ENCODE data around the gene EFNA2.

EFNA2 gene

DNA sequence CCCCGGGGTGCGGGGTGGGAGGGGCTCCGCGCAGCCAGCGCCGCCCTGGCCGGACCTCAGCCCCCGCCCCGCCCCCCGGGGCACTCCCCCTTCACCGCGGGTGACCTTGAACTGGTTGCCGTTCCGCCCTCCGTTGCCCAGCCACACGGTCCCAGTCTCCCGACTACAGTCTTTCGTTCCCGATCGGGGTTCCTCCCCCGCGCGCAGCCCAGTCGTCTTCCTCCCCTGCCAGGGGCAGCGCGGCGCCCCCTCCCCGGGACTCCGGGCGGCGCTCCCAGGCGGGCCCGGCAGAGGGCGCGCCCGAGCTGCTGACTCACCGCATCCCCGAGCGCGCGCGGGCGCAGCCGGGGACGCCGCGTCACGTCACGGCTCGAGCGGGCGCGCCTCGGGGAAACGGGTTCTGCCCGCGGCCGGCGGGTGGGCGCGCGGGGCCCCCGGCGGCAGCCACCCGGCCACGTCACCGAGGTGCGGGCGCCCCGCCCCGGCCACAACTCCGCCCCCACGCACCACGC, 36.8 kb upstream of the EFNA2 start:
- peak overlapping the region; percentile 91 for H3K27ac ChIP-seq
- peak overlapping the region; percentile 29; the same call in 1 of the 2 replicates for H3K4me2 ChIP-seq
- H3K27me3 ChIP-seq (ENCODE audit: insufficient read depth, low read depth) = no peaks in the 10 kb centered on the region
- peaks cover 21% of the 10 kb centered on the region for H3K4me1 ChIP-seq (ENCODE audit: low read depth, poor library complexity, severe bottlenecking)
- no peaks in the 10 kb centered on the region for H3K79me2 ChIP-seq (ENCODE audit: insufficient read depth, low read depth)
- H3K4me3 ChIP-seq (IDR thresholded peaks at IDR 0.05; ENCODE audit: insufficient read depth, low read depth, low read length) = no peak overlapping the region
- peak overlapping the region; percentile 87 for H3K9ac ChIP-seq
- H3K36me3 ChIP-seq (ENCODE audit: insufficient read depth) = no peaks in the 10 kb centered on the region
- TF ChIP-seq, protein P1, sequence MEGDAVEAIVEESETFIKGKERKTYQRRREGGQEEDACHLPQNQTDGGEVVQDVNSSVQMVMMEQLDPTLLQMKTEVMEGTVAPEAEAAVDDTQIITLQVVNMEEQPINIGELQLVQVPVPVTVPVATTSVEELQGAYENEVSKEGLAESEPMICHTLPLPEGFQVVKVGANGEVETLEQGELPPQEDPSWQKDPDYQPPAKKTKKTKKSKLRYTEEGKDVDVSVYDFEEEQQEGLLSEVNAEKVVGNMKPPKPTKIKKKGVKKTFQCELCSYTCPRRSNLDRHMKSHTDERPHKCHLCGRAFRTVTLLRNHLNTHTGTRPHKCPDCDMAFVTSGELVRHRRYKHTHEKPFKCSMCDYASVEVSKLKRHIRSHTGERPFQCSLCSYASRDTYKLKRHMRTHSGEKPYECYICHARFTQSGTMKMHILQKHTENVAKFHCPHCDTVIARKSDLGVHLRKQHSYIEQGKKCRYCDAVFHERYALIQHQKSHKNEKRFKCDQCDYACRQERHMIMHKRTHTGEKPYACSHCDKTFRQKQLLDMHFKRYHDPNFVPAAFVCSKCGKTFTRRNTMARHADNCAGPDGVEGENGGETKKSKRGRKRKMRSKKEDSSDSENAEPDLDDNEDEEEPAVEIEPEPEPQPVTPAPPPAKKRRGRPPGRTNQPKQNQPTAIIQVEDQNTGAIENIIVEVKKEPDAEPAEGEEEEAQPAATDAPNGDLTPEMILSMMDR (conservative IDR thresholded peaks at IDR 0.05; ENCODE audit: low read depth, low read length) = peak; percentile 76
- peak overlapping the region; percentile 47; the same call in 1 of the 2 replicates for H2AFZ ChIP-seq (ENCODE audit: low read depth)
- no peaks in the 10 kb centered on the region for H4K20me1 ChIP-seq (ENCODE audit: insufficient read depth)

DNA sequence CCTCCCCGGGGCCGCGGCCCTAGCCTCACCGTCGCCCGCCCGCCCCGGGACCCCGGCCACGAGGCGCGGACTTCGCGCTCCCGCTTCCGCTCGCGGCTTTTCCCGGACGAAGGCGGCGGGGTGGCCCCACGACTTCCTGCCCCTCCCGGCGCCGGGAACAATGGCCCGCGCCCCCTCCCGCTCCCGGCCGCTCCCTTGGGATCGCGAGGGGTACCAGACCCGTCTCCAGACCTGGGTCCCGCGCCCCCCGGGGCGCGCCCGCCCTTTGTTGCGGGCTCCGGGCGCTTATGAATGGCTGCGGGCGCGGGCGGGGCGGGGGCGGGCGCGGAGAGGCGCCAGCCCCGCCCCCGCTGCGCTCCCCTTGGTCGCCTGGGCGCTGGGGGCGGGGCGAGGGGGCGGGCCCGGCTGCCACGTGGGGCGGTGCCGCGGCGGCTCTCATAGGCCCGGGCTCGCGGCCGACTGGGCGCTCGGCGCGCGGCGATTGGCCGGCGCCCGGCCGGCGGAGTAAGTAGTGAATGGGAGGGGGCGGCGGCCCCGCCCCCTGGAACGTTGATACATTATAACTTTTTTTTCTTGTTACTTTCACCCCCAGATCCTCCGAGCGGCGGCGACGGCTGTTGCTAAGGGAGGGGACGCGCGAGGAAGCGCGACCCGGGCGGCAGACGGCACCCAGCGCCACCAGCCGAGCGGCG, 36.2 kb upstream of the EFNA2 start:
- peak overlapping the region; percentile 91 for H3K27ac ChIP-seq
- no peaks in the 10 kb centered on the region for H3K27me3 ChIP-seq (ENCODE audit: insufficient read depth, low read depth)
- H3K9ac ChIP-seq = peak overlapping the region; percentile 87
- no peaks in the 10 kb centered on the region for H3K79me2 ChIP-seq (ENCODE audit: insufficient read depth, low read depth)
- peak overlapping the region; percentile 68 for H3K4me2 ChIP-seq
- H3K4me3 ChIP-seq (IDR thresholded peaks at IDR 0.05; ENCODE audit: insufficient read depth, low read depth, low read length) = no peak overlapping the region
- TF ChIP-seq, protein P1 (conservative IDR thresholded peaks at IDR 0.05; ENCODE audit: low read depth, low read length) = no peak
- H2AFZ ChIP-seq (ENCODE audit: low read depth) = no peak overlapping the region
- peaks cover 17% of the 10 kb centered on the region for H3K4me1 ChIP-seq (ENCODE audit: low read depth, poor library complexity, severe bottlenecking)
- H4K20me1 ChIP-seq (ENCODE audit: insufficient read depth) = no peaks in the 10 kb centered on the region
- H3K36me3 ChIP-seq (ENCODE audit: insufficient read depth) = no peaks in the 10 kb centered on the region

DNA sequence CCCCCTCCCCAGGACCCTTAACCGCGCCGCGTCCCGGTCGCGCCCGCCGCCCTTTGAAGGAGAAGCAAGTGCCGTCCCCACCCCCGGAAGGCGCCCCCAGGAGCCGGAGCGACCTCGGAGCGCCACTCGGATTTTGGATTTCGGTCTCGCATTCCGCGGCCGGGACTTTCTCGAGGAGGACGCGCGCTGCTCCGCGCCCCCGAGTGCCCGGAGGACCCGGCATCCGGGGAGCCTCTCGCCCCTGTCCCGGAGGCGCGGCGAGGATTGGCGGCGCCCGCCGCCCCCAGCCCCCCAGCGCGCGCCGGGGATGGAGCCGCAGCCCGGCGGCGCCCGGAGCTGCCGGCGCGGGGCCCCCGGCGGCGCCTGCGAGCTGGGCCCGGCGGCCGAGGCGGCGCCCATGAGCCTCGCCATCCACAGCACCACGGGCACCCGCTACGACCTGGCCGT, 35.7 kb upstream of the EFNA2 start:
- TF ChIP-seq, protein P1 (conservative IDR thresholded peaks at IDR 0.05; ENCODE audit: low read depth, low read length) = no peak
- no peak overlapping the region for H2AFZ ChIP-seq (ENCODE audit: low read depth)
- peaks cover 11% of the 10 kb centered on the region for H3K4me1 ChIP-seq (ENCODE audit: low read depth, poor library complexity, severe bottlenecking)
- H3K4me2 ChIP-seq = peak overlapping the region; percentile 68
- H3K79me2 ChIP-seq (ENCODE audit: insufficient read depth, low read depth) = no peaks in the 10 kb centered on the region
- H3K27ac ChIP-seq = no peak overlapping the region
- H3K27me3 ChIP-seq (ENCODE audit: insufficient read depth, low read depth) = no peaks in the 10 kb centered on the region
- no peak overlapping the region for H3K4me3 ChIP-seq (IDR thresholded peaks at IDR 0.05; ENCODE audit: insufficient read depth, low read depth, low read length)
- H3K36me3 ChIP-seq (ENCODE audit: insufficient read depth) = no peaks in the 10 kb centered on the region; the same call in 1 of the 2 replicates
- no peaks in the 10 kb centered on the region for H4K20me1 ChIP-seq (ENCODE audit: insufficient read depth)
- peak overlapping the region; percentile 35; the same call in 1 of the 2 replicates for H3K9ac ChIP-seq

DNA sequence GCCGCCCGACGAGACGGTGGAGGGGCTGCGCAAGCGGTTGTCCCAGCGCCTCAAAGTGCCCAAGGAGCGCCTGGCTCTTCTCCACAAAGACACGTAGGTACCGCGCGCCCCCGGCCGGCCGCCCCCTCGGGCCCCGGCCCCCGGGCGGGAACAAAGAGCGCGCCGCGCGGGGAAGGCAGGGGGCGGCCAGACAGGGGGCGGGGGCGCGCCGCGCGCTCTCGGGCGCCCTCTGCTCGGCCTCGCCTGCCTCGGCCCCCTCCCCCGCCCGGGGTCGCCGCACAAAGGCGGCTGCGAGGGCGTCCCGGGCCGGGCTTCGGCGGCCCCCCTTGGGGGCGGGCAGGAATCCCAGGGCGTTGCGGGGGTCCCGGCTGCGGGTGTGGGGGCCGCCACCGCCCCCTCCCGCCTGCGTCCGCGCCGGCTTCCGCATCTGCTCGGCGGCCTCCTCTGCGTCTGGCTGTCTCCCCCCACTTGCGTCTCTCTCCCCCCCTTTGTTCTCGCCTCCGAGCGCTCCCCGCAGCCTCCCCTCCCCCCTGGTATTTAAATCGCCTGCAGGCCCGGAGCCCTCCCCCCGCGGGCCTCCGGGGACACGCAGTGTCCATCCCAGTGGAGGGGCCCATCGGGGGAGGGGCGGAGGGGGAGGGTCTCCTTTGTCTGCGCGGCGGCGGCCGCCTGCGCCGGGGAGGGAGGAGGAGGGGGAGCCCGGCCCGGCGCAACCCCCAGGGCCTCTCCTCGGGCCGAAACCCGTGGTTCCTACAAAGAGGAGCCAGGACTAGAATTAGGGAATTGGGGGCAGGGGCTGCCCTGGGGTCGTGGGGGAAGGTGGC, 35.0 kb upstream of the EFNA2 start:
- Histone ChIP-seq H3K4me1 (ENCODE audit: low read depth, poor library complexity, severe bottlenecking) (peaks cover 10% of the 10 kb centered on the region), H3K4me3 (IDR thresholded peaks at IDR 0.05; ENCODE audit: insufficient read depth, low read depth, low read length) (no peak overlapping the region), H3K36me3 (ENCODE audit: insufficient read depth) (no peaks in the 10 kb centered on the region; the same call in 1 of the 2 replicates), H2AFZ (ENCODE audit: low read depth) (no peak overlapping the region), H4K20me1 (ENCODE audit: insufficient read depth) (no peaks in the 10 kb centered on the region), H3K4me2 (no peak overlapping the region), H3K9ac (no peak overlapping the region), H3K27ac (no peak overlapping the region), H3K79me2 (ENCODE audit: insufficient read depth, low read depth) (no peaks in the 10 kb centered on the region), H3K27me3 (ENCODE audit: insufficient read depth, low read depth) (no peaks in the 10 kb centered on the region)
- TF ChIP-seq, protein P1 (conservative IDR thresholded peaks at IDR 0.05; ENCODE audit: low read depth, low read length) = no peak

Data from KMS-11 (cell line).